ENCODE results near the gene FRMD4A.
A peak's percentile ranks its signal among the peaks of the same experiment; 100 is the strongest.

Gene FRMD4A

DNA sequence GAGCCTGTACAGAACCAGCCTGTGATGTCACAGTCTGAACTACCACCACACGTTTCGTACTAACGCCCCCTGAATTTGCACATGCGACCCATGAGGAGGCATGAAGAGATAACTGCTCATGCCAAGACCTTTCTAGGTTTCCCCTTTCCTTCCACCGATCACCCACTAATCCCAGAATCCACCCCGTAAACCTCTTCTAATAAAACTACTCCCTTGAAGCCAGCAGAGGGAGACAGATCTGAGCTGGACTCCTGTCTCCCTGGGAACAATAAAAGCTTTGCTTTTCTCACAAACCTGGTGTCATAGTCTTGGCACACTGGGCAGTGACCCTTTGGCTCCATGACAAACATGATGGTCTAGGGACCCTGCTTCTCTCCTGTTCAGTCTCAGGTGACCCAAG lies 144.5 kb downstream of the FRMD4A start:
- DNase-seq (ENCODE audit: low spot score): peak; percentile 15

DNA sequence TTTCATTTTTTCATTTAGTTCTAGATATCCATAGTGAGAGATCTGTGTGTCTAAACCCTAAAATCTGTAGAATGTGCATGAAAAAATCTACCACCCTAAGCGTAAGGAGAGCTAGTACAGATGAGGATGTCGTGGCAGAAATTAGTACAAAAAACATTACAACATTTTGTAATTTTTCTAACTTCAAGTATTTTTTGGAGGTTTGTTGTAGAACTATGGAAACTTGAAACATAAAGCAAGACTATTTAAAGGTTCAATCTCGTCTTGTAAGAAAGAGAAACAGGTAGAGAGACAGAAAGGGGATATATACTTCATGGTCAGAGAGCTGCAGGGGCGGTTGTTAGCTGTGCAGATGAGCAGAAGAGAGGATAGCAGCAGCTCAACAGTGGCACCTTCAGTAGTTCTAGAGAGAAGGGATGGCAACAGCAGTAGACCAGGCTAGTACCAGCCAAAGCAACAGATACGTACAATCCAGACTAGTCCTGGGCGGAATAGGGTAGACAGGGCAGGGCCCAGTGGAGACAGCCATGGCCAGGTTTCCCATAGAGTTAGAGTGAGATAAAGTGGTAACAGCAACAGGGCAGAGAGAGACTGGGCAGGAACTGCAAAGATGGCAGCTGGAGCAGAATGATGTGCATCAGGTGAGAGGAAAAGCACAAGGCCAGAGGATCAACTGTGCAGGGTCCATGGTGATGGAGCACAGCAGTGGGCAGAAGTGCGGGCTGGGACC lies 145.2 kb downstream of the FRMD4A start:
- DNase-seq (ENCODE audit: low spot score): peak; percentile 94

DNA sequence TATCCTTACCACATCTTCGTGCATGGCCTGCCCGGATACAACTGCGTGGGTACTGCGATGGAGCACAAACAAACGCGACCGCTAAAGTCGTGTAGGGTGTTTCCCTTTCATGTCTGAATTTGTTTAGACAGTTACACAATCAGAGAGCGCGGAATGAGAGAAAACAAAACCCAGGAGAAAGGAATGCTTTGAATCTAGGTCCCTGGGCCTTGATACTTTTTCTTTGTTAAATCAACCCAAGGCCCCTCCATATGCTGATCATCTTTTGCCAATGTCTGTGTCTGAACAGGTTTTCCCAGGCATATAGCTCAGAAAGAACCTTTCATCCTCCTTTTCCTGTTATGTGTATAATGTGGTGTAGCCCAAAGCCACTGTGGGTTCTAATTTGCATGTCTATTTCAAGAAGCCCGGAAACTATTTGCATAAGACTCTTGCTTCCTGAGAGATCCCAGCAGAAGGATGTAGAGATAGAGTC lies 145.8 kb downstream of the FRMD4A start:
- DNase-seq (ENCODE audit: low spot score): no peak

DNA sequence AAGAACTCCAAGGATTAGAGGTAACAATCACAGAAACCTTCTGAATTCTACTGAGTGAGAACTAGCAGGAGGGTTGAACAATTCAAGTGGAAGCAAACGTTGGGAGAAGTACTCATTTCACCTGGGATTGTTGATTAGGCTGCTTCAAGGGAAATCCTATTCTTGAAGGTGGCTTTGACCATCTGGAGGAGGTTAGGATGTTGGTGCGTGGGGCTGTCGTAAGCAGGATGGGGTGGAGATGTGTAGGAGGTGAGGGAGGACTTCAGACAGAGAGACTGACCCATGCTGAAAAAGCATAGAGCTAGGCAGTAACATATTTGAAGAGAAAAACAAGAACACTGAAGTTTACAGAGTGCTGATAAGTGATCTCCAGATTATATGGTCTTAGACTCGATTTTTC lies 147.9 kb downstream of the FRMD4A start:
- DNase-seq (ENCODE audit: low spot score): no peak

DNA sequence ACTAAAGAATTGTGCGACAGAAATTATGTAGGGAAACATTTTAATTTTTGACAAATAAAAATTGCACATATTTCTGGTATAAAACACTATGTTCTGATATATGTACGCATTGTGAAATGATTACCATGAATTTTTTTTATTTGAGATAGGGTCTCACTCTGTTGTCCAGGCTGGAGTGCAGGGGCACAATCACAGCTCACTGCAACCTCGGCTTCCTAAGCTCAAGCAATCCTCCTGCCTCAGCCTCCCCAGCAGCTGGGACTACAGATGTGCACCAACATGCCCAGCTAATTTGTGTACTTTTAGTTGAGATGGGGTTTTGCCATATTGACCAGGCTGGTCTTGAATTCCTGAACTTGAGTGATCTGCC lies 149.2 kb downstream of the FRMD4A start:
- no peak for DNase-seq (ENCODE audit: low spot score)

DNA sequence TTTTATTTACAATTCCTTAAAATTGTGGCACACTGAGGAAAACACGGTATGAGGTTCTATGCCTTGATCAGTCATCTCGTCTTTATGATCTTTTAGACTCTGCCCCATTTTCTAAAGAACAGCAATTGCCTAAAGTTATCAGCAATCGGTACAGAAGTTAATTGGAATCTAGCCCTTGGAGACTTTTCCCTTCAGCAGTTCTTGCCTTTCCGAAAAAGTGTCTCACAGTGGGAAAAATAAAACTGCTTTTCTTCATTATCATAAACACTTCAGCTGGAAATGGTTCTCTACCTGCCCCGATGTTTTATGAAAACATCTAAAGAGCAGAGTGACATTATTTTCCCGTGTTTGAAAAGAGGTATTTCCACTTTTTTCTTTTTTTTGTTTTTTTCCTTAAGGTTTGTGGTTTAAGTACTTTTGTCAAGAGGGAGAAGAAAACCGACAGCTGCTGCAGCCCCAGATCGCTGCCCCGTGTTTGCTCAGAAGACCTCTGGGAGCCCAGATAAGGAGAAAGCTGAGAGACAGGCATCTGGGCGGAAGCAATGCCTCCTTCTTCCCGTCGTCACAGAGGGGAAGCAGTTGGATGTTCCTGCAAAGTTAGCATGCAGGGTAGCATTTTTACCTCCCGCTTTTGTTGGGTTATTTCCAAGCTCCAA lies 149.7 kb downstream of the FRMD4A start:
- DNase-seq (ENCODE audit: low spot score): no peak

DNA sequence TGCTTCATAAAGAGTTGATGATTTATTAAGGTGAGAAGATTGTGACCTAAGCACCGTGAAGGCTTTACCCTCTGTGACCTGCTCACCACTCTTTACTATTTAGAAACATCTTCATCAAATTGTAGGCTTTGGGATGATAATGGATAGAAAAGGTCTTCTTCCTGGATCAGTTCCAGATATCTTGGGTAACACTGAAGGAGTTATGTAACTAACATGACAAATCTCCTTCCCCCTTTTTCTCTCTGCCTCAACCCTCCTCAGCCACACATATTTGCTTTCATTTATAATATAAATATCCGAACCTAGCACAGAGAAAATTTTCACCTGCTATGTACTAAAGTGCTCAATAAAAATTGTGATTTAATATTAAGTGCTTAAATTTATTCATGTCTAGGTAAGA lies 151.5 kb downstream of the FRMD4A start:
- no peak for DNase-seq (ENCODE audit: low spot score)

DNA sequence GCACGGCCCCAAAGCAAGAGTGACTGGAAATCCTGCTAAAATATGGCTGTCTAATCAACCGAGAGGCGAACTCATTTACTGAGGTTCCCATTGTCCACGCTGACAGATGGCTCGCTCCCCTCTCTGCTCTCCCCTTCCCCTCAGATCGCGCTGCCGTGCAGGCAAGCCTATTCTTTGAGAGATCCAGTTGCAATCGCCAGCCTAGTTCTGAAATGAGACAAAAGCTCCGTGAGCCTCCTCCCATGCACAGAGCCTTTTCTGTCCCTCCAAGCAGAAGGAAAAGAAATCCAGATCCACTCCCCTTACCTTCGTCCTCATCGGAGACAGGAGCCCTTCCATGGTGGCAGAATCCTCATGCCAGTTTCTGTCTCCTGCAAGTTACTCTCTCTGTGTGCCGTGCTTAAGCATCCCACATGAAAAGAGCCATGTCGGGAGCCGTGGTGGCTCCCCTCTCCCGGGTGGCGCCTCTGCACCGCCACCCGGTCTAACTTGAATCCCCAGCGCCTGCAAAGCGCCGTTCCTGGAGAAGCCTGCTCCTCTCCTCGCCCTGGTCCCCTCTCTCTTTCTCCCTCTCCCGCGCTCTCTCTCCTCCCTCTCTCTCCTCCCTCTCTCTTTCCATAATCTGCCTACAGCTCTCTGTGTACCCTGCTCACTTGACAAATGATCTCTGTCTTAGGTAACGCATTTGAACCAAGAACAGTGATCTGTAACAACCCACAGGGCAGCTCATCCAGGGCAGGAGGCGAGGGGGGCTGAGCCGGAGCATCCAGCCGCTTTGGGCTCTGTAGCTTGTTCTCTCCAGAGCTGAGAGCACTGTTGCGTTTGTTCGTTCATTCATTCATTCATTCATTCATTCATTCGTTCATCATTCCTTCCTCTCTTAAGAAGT lies 156.8 kb downstream of the FRMD4A start:
- DNase-seq (ENCODE audit: low spot score): peak; percentile 25

DNA sequence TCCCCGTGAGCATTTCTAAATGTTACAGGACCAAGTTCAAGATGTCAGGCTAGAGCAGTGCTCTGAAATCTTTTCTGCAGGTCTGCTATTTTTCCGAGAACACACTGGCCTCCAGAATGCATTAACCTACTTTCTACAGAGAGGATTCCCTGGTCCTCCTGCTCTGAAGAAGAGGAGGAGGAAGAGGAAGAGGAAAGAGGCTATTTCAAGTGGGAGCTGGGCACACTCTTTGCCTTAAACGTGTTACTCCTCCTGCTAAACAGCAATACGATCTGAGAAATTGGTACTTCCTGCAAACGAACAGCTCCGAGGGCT lies 157.4 kb downstream of the FRMD4A start:
- DNase-seq (ENCODE audit: low spot score): no peak

DNA sequence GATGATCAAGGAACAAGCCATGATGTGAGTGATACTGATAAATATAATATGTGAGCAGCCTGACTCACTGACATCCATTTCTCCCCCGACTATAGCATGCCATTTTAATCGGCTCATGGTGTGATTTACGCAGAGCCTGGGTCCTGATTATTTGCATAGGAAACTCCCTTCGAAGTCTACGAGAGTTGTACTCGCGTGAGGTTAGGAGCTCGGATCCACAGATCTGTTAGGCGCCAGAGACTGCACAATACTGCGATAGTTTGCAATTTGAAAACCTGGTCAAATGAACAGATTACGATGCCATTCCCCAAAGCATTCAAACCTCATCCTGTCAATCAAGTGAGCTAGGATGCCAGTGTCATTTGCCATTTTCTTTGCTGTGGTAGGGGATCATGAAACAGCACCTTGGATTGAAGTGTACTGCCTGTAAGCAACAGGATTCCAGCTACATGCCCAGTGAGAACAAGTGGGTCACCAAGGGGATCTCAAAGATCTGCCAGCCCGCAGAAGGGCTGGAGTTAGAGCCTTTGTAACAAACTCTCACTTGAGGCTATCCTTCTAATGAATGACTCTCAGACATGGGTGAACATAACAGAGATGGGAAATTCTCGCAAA lies 158.3 kb downstream of the FRMD4A start:
- no peak for DNase-seq (ENCODE audit: low spot score)

DNA sequence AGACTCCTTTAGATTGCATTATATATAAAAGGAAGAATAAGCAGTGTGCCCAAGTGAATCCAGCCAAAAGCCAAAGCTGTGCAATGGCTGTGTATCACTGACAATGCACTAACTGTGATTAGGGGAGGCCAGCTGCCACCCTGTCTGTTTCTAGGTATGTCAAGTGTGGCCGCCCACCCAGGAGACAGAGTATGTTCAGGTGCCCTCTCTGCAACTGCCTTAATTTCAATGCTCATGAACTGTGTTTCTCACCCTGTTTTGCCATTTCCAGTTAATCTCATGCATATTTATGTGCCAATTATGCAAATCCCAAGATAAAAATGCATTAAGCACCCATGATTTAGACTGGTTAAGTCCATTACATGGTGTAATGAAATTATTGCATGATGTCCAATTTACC lies 159.4 kb downstream of the FRMD4A start:
- DNase-seq (ENCODE audit: low spot score): no peak

DNA sequence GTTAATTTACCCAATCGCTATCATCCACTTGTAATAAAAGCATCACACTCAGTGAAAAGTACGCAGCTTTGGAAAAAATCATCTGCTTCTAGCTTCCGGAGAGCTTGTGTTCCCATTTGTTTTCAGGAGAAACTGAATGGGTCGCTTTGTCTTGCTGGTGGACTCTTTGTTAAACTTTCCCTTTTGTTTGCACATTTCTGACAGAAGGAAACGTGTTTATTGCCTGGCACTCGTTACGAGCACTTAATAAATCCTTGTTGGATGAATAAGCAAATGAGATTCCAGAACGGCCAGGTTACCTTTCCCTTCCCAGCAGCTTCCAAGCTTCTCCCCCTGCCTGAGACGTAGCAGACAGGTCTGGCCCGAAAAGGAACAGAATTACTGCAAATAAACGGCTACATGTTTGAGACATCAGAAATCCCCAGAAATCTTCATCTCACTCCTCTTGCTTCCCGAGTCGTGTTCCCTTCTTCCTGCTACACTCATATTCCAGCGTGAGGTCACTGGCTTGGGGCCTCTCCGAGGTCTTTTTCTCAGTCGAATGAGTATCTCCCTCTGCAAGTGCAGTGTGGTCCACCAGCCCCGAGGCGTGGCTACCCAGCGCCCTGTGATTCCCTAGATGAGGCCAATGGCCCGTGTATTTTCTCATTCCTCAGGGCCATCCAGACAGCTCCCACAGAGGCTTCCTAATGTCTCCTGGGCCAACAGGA lies 167.2 kb downstream of the FRMD4A start:
- peak; percentile 32 for DNase-seq (ENCODE audit: low spot score)

DNA sequence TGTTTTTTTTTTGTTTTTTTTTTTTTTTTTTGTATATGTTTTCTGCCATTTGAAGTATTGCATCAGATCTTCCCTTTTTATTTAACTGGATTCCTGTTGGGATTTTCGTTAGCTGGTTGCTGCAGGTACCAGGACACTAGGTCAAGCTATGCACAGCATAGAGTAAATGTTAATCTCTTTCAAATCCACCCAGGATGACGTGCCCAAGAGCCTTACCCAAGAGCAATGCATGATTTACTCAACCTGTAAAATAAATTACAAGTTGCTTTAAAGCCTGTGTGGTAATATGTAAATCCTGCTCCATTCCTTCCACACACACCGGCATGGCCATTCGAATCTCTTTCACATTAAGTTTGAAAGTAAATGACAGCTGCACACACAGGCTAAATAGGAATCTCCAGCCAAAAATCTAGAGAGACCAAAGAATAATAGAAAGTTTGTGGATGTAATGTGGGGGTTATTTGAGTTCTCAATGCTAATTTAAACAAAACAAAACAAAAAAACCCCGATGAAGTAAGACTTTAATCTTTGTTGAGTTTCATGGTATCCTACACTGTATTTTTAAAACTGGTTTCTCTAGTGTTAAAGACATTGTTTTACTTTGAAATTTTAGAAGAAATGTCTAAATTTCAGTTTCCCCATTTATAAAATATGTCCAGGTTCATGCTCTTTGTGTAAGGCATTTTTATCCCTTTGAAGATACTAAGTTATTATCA lies 167.9 kb downstream of the FRMD4A start:
- DNase-seq (ENCODE audit: low spot score): no peak

DNA sequence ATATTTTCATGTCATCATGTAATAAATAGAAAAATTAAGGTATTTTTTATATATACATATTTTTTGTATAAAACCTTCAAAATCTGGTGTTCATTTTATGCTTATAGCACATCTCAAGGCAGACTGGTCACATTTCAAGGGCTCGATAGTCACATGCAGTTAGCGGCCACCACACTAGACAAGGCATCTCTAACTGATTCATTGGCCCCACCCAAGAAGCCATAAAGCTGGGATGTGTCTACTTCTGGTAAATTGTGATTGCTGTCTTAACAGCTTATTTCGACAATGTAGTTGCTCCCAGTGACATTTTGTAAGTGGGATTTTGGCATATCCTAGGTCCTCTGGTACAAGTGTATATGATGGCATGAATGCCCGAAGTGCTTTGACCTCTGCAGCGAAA lies 168.7 kb downstream of the FRMD4A start:
- no peak for DNase-seq (ENCODE audit: low spot score)

DNA sequence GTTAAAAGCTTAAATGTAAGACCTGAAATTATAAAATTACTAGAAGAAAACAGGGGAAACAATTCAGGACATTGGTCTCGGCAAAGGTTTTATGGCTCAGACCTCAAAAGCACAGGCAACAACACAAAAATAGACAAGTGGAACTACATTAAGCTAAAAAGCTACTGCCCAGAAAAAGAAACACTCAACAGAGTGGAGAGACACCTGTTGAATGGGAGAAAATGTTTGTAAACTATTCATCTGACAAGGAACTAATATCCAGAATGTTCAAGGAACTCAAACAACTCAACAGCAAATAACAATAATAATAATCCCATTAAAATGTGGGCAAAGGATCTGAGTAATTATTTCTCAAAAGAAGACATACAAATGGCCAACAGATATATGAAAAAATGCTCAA lies 170.4 kb downstream of the FRMD4A start:
- DNase-seq (ENCODE audit: low spot score): no peak

DNA sequence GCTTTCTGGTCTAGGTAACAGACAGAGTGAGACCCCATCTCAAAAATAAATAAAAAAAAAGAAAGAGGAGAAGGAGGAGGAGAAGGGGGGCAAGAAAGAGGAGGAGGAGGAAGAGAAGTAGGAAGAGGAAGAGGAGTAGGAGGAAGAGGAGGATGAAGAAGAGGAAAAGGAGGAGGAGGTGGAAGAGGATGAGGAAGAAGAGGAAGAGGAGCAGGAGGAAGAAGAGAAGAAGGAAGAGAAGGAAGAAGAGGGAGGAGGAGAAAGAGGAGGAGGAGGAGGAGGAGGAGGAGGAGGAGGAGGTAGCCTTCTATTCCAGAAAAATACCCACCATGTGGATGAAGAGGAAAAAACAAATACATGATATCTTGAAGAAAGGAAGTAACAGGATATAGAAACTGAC lies 172.1 kb downstream of the FRMD4A start:
- no peak for DNase-seq (ENCODE audit: low spot score)

DNA sequence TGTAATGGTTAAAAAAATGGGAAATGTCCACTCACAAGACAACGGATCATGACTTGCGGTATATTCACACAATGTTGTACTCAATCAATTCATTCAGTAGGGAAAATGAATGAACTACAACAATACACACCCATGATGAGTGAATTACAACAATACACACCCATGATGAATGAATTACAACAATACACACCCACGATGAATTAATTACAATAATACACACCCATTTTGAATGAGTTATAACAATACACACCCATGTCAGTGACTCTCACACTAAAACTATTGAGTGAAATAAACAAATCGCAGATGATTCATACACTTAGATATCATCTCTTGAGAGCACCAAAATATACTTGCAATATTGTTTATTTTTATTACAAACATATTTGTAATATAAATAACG lies 174.6 kb downstream of the FRMD4A start:
- no peak for DNase-seq (ENCODE audit: low spot score)

DNA sequence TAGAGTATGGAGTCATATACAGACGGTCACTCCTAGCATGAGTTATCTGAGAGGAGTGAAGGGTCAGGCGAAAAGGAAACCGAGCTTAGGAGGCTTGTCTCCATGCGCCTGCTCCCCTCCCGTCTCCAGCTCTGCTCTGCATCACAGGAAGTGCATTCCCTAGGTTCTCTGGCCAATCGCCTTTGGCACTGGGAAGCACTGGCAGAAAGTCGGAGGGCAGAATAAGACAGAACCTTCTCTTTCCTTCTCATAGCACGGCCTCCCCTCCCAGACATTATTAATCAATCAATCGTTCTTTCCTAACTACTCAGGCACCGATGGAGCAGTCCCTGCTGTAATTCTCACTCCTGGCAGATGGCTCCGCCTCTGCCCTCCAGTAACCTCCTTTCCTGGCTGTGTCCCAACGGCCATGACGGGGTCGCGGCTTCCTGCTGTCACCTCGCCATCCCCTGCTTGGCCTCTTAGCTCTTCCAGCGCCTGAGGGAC lies 177.1 kb downstream of the FRMD4A start:
- DNase-seq (ENCODE audit: low spot score): peak; percentile 18

DNA sequence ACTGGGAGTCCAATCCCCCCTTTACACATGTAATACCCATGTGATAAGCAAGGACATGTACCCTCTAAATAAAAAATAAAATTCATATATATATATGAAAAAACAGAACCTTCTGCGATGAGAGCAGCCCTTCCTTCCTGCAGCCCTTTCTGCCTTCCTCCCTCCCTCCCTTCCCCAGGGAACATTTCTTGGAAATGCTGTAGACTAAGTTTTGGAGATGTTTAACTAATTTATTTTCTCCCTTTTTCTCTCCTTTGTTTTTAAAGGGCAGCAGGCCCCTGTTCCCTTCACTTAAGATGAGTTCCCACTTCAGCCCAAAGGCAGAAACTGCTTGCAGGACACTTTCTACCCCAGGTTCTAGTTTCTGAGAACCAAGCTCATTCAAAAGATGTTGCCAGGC lies 179.2 kb downstream of the FRMD4A start:
- DNase-seq (ENCODE audit: low spot score): no peak

DNA sequence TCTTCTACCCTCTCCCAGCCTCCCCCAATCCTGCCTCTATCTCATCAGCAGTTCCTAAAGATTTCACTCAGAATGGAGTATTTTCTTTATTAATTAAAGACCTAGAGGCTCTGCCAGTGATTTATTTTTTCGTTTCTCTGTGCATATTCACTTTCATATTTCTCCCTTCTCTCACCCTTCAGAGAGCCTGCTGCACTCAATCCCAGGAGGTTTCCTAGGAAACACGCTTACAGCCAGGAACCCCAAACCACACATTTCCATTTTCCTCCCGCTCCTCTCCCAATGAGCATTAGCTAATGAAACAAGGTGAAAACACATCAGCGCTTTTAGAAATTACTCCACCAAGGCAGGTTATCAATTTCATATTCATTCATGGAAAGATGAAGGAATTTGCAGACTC lies 180.2 kb downstream of the FRMD4A start:
- DNase-seq (ENCODE audit: low spot score): no peak

DNA sequence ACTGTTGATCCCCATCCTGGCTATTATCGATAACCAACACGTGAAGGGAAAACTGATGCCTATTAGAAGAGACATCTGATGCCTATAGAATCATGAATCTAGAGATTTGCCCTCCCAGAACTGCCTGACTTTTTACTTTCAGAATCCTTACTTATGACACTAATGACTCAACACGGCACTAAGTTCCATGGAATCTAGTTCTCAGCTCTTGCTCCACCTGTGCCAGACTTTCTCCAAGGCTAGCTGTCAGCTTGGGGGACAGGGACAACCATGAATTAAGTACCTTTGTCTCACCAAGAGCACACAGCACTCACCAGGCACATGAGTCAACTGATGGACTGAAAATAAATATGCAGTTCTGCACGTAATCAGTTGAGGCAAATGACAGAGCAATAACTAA lies 184.2 kb downstream of the FRMD4A start:
- DNase-seq (ENCODE audit: low spot score): peak; percentile 6
